Activated T-cell treated with anti-CD3 and anti-CD28 coated beads, Interleukin-2, amount 50 U/mL, for 72 hours (primary cell): ENCODE data around the gene FSTL5. TPM values are rescaled to one million over a fixed set of nuclear protein-coding genes. Genes with fewer than 3 reads are reported as not detected.
"Not testable (repeated sequence)": the region's sequence is repeated elsewhere in the genome, so short reads cannot be mapped to it uniquely, and the experiment has no call there.

Experiments used
- ATAC-seq, 2 donors: fragments of 150-1000 bp; cut with Tn5 transposase; replicated peaks in 1 of 2; 2 replicates each; pipeline ENCODE4 v1.10.0; 2021; ENCODE audit warnings: moderate library complexity in 2 of 2, mild to moderate bottlenecking in 1 of 2
- DNase-seq, 2 donors: peaks; one replicate each; pipeline ENCODE4 v3.0.0; 2021 to 2022; ENCODE audit warnings: mixed read lengths in 1 of 2
- H3K27ac Mint-ChIP-seq: one replicate; pipeline ENCODE4 v1.8.0; 2022; ENCODE audit warnings: mild to moderate bottlenecking, moderate library complexity, mixed read lengths
- H3K27me3 Mint-ChIP-seq: one replicate; pipeline ENCODE4 v1.8.0; 2022; ENCODE audit warnings: low read depth, mixed read lengths
- H3K36me3 Mint-ChIP-seq, 2 donors: one replicate each; pipeline ENCODE4 v1.8.0; 2022; ENCODE audit warnings: mixed read lengths in 2 of 2, mild to moderate bottlenecking in 1 of 2; ENCODE audit not compliant: insufficient read depth in 2 of 2
- H3K4me1 Mint-ChIP-seq: one replicate; pipeline ENCODE4 v1.8.0; 2022; ENCODE audit warnings: low read depth, mixed read lengths
- H3K4me3 Mint-ChIP-seq, 2 donors: one replicate each; pipeline ENCODE4 v1.8.0; 2022; ENCODE audit warnings: mild to moderate bottlenecking in 2 of 2, mixed read lengths in 2 of 2, moderate library complexity in 2 of 2
- H3K9me3 Mint-ChIP-seq, 2 donors: one replicate each; pipeline ENCODE4 v1.8.0; 2022; ENCODE audit warnings: mixed read lengths in 2 of 2
- total RNA-seq, 2 donors: library from RNA; stranded (reverse); gene quantifications; one replicate each; pipeline ENCODE4 v1.2.3, GENCODE V29; 2022

Gene FSTL5
- total RNA-seq, 2 donors from 2014 or later = not detected

GRCh38 chr4:162139412-162139811, 24.4 kb downstream of the FSTL5 start:
- no peak overlapping the region for H3K4me3 Mint-ChIP-seq
- no peaks in the 10 kb centered on the region for H3K27me3 Mint-ChIP-seq
- ATAC-seq (no peak), DNase-seq (no peak)
- no peak overlapping the region for H3K27ac Mint-ChIP-seq
- H3K9me3 Mint-ChIP-seq = peaks cover 7 to 14% of the 10 kb centered on the region in 2 donors
- no peaks in the 10 kb centered on the region for H3K36me3 Mint-ChIP-seq
- no peaks in the 10 kb centered on the region for H3K4me1 Mint-ChIP-seq

- no peak overlapping the region for H3K4me3 Mint-ChIP-seq
- H3K9me3 Mint-ChIP-seq = peaks cover 1 to 5% of the 10 kb centered on the region in 2 donors
- no peak for ATAC-seq
- H3K36me3 Mint-ChIP-seq = no peaks in the 10 kb centered on the region
- H3K27me3 Mint-ChIP-seq = no peaks in the 10 kb centered on the region
- DNase-seq = no peak
- H3K4me1 Mint-ChIP-seq = no peaks in the 10 kb centered on the region
- H3K27ac Mint-ChIP-seq = no peak overlapping the region
Observed at GRCh38 chr4:162131256-162131655, 32.5 kb downstream of the FSTL5 start.

GRCh38 chr4:162126729-162127128, 37.1 kb downstream of the FSTL5 start:
- H3K9me3 Mint-ChIP-seq = peaks cover 0 to 3% of the 10 kb centered on the region in 2 donors
- DNase-seq (no peak), ATAC-seq (no peak)
- H3K36me3 Mint-ChIP-seq = no peaks in the 10 kb centered on the region
- H3K4me1 Mint-ChIP-seq = no peaks in the 10 kb centered on the region
- no peak overlapping the region for H3K27ac Mint-ChIP-seq
- H3K27me3 Mint-ChIP-seq = no peaks in the 10 kb centered on the region
- no peak overlapping the region for H3K4me3 Mint-ChIP-seq

DNA sequence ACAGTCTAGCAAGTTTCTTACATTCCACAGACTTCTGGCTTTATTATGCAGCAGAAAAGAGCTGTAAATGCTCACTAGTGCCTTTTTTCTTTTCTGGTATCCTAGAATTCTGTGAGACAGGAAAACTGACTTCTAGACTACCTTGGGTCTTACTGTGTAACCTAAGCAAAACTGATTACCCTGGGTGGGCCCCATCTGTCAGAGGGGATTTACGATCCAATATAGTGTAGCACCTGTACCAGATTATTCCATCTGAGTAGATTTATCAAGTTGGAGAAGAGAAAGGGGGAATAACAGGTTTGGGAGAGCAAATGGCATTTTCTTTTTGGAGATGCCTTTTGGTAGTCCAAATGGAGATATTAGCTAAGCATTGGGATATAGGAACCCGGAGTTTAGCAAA, 46.7 kb downstream of the FSTL5 start:
- DNase-seq (no peak), ATAC-seq (no peak)
- Mint-ChIP-seq H3K27ac (no peak overlapping the region), H3K4me3 (no peak overlapping the region), H3K9me3 (peaks cover 1 to 15% of the 10 kb centered on the region in 2 donors), H3K27me3 (no peaks in the 10 kb centered on the region), H3K4me1 (no peaks in the 10 kb centered on the region), H3K36me3 (no peaks in the 10 kb centered on the region)

- Mint-ChIP-seq H3K27ac (no peak overlapping the region), H3K4me1 (no peaks in the 10 kb centered on the region), H3K27me3 (no peaks in the 10 kb centered on the region), H3K4me3 (no peak overlapping the region), H3K36me3 (no peaks in the 10 kb centered on the region), H3K9me3 (peaks cover 2 to 16% of the 10 kb centered on the region in 2 donors)
- DNase-seq (no peak), ATAC-seq (no peak)
Observed at GRCh38 chr4:162116095-162116779, 47.6 kb downstream of the FSTL5 start.

- Mint-ChIP-seq H3K27me3 (no peaks in the 10 kb centered on the region), H3K27ac (no peak overlapping the region), H3K36me3 (no peaks in the 10 kb centered on the region), H3K9me3 (peaks cover 2 to 16% of the 10 kb centered on the region in 2 donors), H3K4me3 (no peak overlapping the region), H3K4me1 (no peaks in the 10 kb centered on the region)
- ATAC-seq (no peak), DNase-seq (no peak)
Observed at GRCh38 chr4:162115333-162115732, 48.5 kb downstream of the FSTL5 start.

DNA sequence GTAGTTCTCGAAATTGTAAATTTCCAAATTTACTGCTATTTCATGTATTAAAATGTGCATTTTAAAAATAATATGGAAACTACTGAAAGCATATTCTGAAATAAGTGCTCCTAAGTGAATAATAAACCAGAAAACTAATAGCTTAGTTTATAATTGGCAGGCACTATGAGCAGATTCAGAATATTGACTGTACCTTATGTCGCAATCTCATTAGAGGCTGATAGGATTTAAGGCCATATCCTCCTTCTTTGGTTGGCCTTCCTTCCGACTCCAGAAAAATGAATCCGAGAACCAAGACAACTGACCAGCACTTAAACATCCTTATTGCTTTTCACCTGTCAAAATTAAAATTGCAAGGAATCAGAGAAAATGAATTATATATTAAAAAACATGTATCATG, 52.7 kb downstream of the FSTL5 start:
- H3K4me3 Mint-ChIP-seq = no peak overlapping the region
- no peaks in the 10 kb centered on the region for H3K4me1 Mint-ChIP-seq
- H3K36me3 Mint-ChIP-seq = no peaks in the 10 kb centered on the region
- H3K27ac Mint-ChIP-seq = no peak overlapping the region
- no peaks in the 10 kb centered on the region for H3K27me3 Mint-ChIP-seq
- DNase-seq (no peak), ATAC-seq (no peak)
- H3K9me3 Mint-ChIP-seq = peaks cover 2 to 16% of the 10 kb centered on the region in 2 donors

DNA sequence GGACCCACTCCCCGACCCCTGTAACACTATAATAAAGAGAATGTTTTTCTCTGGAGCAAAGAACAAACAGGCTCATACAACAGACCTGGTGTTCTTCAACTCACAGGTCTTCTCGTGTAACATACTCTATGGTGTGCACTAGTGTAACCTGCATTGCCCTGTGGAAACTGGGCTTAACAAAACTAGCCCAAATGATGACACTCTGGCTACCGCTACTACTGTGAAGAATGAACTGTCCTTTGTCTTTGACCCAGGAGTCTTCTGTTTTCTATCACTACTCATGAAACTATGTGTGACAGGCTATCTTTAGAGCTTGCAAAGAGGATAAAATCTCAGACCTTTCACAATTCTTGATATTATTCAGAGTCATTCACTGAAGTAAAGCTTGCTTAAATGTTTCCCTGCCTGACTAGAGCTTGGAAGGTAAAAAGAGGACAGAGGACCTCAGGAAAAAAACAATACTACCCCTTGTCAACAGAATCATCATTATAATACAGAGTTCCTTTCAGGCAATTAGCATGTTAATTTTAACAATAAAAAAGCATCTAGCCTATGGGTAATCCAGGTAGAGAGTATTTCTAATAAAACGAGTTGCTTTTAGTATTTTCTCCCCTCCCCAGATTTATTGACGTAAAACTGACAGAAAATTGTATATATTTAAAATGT, 59.2 kb downstream of the FSTL5 start:
- Mint-ChIP-seq H3K4me1 (no peaks in the 10 kb centered on the region), H3K27ac (no peak overlapping the region), H3K36me3 (no peaks in the 10 kb centered on the region), H3K27me3 (no peaks in the 10 kb centered on the region), H3K9me3 (peaks cover 4 to 5% of the 10 kb centered on the region in 2 donors), H3K4me3 (no peak overlapping the region)
- DNase-seq (no peak), ATAC-seq (no peak)

GRCh38 chr4:162103908-162104307, 59.9 kb downstream of the FSTL5 start:
- H3K9me3 Mint-ChIP-seq, H3K36me3 Mint-ChIP-seq, ATAC-seq, H3K27ac Mint-ChIP-seq, H3K27me3 Mint-ChIP-seq, H3K4me1 Mint-ChIP-seq, H3K4me3 Mint-ChIP-seq, DNase-seq: not testable (repeated sequence)

DNA sequence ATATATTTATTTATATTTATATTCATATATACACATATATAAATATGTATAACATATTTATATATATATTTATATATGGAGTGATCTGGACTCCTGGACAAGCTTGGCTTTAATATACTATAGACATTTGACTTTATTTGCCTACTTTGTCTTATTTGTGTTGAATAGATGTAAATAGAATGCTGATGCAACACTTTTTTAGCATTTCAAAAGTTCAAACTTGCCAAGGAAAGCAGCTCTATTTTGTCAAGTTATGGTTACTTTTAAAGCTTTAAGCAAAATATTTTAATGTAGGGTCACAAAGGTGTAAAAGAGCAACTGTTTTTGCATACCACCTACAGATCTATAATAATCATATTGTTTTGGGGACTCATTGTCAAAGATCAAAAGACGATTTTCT, 61.1 kb downstream of the FSTL5 start:
- ATAC-seq = no peak
- no peak overlapping the region for H3K27ac Mint-ChIP-seq
- H3K9me3 Mint-ChIP-seq = peaks cover 4 to 5% of the 10 kb centered on the region in 2 donors
- no peaks in the 10 kb centered on the region for H3K36me3 Mint-ChIP-seq
- H3K4me1 Mint-ChIP-seq = no peaks in the 10 kb centered on the region
- DNase-seq = no peak
- no peaks in the 10 kb centered on the region for H3K27me3 Mint-ChIP-seq
- no peak overlapping the region for H3K4me3 Mint-ChIP-seq

- Mint-ChIP-seq H3K4me3 (no peak overlapping the region), H3K4me1 (no peaks in the 10 kb centered on the region), H3K27me3 (no peaks in the 10 kb centered on the region), H3K9me3 (peaks cover 4 to 5% of the 10 kb centered on the region in 2 donors), H3K27ac (no peak overlapping the region), H3K36me3 (no peaks in the 10 kb centered on the region)
- DNase-seq (no peak), ATAC-seq (no peak)
Observed at GRCh38 chr4:162101337-162101736, 62.5 kb downstream of the FSTL5 start.

DNA sequence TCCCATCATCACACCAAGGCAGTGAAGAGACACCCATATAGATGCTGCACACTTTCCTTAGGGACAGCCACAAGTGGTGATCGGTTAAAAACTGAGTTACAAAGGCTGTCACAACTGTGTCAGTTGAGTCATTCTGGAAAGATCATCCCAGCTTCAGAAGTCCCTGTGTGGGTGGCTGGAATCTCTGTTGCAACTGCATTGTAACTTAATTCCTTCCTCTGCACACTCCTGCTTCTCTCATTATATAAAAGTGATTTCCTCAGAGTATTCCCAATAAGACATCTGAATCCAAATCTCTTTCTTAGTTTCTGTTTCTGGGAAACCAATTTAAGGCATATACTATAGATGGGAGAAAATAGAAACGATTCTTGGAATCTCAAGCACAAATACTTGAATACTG, 88.1 kb downstream of the FSTL5 start:
- no peaks in the 10 kb centered on the region for H3K27me3 Mint-ChIP-seq
- H3K4me1 Mint-ChIP-seq = no peaks in the 10 kb centered on the region
- peaks cover 3 to 4% of the 10 kb centered on the region in 2 donors for H3K9me3 Mint-ChIP-seq
- H3K4me3 Mint-ChIP-seq = no peak overlapping the region
- no peaks in the 10 kb centered on the region for H3K36me3 Mint-ChIP-seq
- DNase-seq (no peak), ATAC-seq (no peak)
- no peak overlapping the region for H3K27ac Mint-ChIP-seq

DNA sequence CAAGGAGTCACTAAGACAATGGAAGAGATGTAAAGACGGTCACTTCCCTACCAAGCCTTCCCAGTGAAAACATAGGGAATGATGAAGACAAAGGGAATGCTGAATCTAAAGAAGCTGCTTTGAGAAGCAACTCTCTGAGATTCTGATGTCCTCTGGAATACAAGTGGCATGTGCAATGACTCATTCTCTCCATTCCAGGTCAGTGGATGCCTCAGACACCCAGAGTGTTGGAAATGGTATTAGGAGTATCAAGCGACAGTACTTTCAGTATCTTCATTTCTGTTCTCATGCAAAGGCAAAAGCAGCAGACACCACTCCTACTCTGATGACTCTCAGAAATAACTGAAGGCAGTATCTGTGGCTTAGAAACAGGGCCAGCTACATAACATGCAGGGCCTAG, 102.6 kb downstream of the FSTL5 start:
- H3K36me3 Mint-ChIP-seq = no peaks in the 10 kb centered on the region
- DNase-seq = no peak

GRCh38 chr4:162059656-162060055, 104.1 kb downstream of the FSTL5 start:
- Mint-ChIP-seq H3K4me3 (no peak overlapping the region), H3K27ac (no peak overlapping the region), H3K36me3 (no peaks in the 10 kb centered on the region), H3K27me3 (no peaks in the 10 kb centered on the region), H3K4me1 (no peaks in the 10 kb centered on the region), H3K9me3 (peaks cover 6% of the 10 kb centered on the region in 2 donors)
- no peak for DNase-seq
- no peak for ATAC-seq

More for the DNA sequence above, 102.6 kb downstream of the FSTL5 start:
- Mint-ChIP-seq H3K27ac (no peak overlapping the region), H3K4me3 (no peak overlapping the region), H3K27me3 (no peaks in the 10 kb centered on the region), H3K4me1 (no peaks in the 10 kb centered on the region), H3K9me3 (peaks cover 4 to 6% of the 10 kb centered on the region in 2 donors)
- ATAC-seq = no peak
